ENCODE data around the gene ADAM19.

DNA sequence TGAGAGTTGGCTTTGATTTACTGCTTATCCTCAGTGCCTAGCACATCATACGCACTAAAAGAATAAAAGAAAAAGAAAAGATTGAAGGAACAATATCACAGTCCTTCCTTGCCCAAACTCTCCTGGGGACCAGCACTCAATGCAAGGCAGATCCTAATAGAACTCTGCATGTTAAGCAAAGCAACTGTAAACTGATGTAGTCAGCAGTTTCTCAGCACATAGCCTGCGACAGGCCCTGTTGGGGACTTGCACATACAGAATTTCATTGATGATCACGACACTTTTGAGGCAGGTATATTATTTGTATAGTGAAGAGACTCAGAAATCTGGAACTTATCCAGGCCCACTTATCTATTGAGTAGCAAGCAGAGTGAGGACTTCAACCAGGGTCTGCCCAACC, 100.1 kb downstream of the ADAM19 start:
- no peak for TF ChIP-seq POLR2A (IDR thresholded peaks at IDR 0.05)
- TF ChIP-seq, protein P1, sequence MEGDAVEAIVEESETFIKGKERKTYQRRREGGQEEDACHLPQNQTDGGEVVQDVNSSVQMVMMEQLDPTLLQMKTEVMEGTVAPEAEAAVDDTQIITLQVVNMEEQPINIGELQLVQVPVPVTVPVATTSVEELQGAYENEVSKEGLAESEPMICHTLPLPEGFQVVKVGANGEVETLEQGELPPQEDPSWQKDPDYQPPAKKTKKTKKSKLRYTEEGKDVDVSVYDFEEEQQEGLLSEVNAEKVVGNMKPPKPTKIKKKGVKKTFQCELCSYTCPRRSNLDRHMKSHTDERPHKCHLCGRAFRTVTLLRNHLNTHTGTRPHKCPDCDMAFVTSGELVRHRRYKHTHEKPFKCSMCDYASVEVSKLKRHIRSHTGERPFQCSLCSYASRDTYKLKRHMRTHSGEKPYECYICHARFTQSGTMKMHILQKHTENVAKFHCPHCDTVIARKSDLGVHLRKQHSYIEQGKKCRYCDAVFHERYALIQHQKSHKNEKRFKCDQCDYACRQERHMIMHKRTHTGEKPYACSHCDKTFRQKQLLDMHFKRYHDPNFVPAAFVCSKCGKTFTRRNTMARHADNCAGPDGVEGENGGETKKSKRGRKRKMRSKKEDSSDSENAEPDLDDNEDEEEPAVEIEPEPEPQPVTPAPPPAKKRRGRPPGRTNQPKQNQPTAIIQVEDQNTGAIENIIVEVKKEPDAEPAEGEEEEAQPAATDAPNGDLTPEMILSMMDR (IDR thresholded peaks at IDR 0.05) = no peak
